A673 (cell line): ENCODE results near the gene MUL1.

Experiments used
- CTCF ChIP-seq: fragments of 300-800, 200-600 bp; sonication (generic); conservative IDR thresholded peaks from 2 replicates; pipeline ENCODE4 v1.5.1; 2017; ENCODE audit warnings: low read depth, mild to moderate bottlenecking, antibody characterized with exemption, low read length, moderate library complexity, mixed read lengths
- EZH2 ChIP-seq: fragments of 200-600 bp; sonication (generic); IDR thresholded peaks from 2 replicates; pipeline ENCODE4 v1.6.1; 2017; ENCODE audit warnings: borderline replicate concordance, low read depth, mild to moderate bottlenecking, mixed read lengths, antibody characterized with exemption, low read length; ENCODE audit not compliant: poor library complexity, severe bottlenecking

GRCh38 chr1:20478057-20478635 is 29.8 kb downstream of the MUL1 start:
- TF ChIP-seq EZH2 (no peak), CTCF (no peak)
